Astrocyte (in vitro differentiated cells and primary cell): Measurements from ENCODE around the gene FZR1.

Experiments used
- CTCF ChIP-seq: IDR thresholded peaks from 2 replicates; pipeline ENCODE4 v1.5.1; 2011; ENCODE audit warnings: low read depth, mild to moderate bottlenecking, inconsistent platforms, low read length, moderate library complexity; ENCODE audit not compliant: insufficient read depth
- EZH2 ChIP-seq: IDR thresholded peaks from 2 replicates; pipeline ENCODE4 v1.6.1; 2012; ENCODE audit warnings: mild to moderate bottlenecking, low read length, inconsistent platforms; ENCODE audit not compliant: insufficient read depth

- no peak for TF ChIP-seq CTCF
- TF ChIP-seq EZH2 = no peak
These were observed 30.7 kb upstream of the FZR1 start for GRCh38 chr19:3475449-3475848.
